Gastroesophageal sphincter (tissue), 4 donors: Measurements from ENCODE around the gene TF. TPM values are rescaled to one million over a fixed set of nuclear protein-coding genes. Genes with fewer than 3 reads are reported as not detected.

Source experiments
- ATAC-seq: fragments of 150-250 bp; one replicate; pipeline ENCODE4 v1.9.1; 2016; ENCODE audit warnings: mild to moderate bottlenecking, moderate library complexity
- H3K27ac ChIP-seq, 4 donors: fragments of 200-600 bp; sonication (generic) in 3 of 4; 1 replicate in 3 of 4; 2 replicates in 1 of 4; pipeline ENCODE4 v1.5.1; 2016 to 2019
- H3K27me3 ChIP-seq: fragments of 200-600 bp; sonication (generic); one replicate; pipeline ENCODE4 v1.5.1; 2019
- H3K36me3 ChIP-seq, 2 donors: fragments of 200-600 bp; sonication (generic); one replicate each; pipeline ENCODE4 v1.5.1; 2019; ENCODE audit warnings: control low read depth in 1 of 2
- H3K4me1 ChIP-seq, 3 donors: fragments of 200-600 bp; sonication (generic); 1 replicate in 2 of 3; 2 replicates in 1 of 3; pipeline ENCODE4 v1.5.1; 2016 to 2019; ENCODE audit warnings: control low read depth in 2 of 3
- H3K4me3 ChIP-seq, 2 donors: fragments of 200-600 bp; sonication (generic); one replicate each; pipeline ENCODE4 v1.5.1; 2019; ENCODE audit warnings: mild to moderate bottlenecking in 1 of 2, moderate library complexity in 1 of 2
- H3K9me3 ChIP-seq, 3 donors: fragments of 200-600 bp; sonication (generic); one replicate each; pipeline ENCODE4 v1.5.1; 2017 to 2019; ENCODE audit warnings: control low read depth in 2 of 3
- EP300 ChIP-seq: sonication (generic); formaldehyde crosslinking; IDR thresholded peaks from one replicate; pipeline ENCODE4 v1.6.1; 2017; ENCODE audit warnings: antibody characterized with exemption, mild to moderate bottlenecking
- POLR2A ChIP-seq, 2 donors: fragments of 450-650 bp; IDR thresholded peaks; one replicate each; pipeline ENCODE4 v1.6.1; 2017; ENCODE audit warnings: antibody characterized with exemption in 2 of 2, mild to moderate bottlenecking in 2 of 2, moderate library complexity in 1 of 2
- POLR2AphosphoS5 ChIP-seq: sonication (generic); formaldehyde crosslinking; IDR thresholded peaks from one replicate; pipeline ENCODE4 v1.6.1; 2017; ENCODE audit warnings: antibody characterized with exemption
- WGBS, 2 donors: methylation state at CpG; one replicate each; pipeline ENCODE4 v1.1.5; 2018; ENCODE audit warnings: low coverage in 1 of 2; 5-methylcytosine and 5-hydroxymethylcytosine counted together
- total RNA-seq, 4 donors: library from RNA; depleted of rRNA; stranded (reverse); fragments of >200 nt; gene quantifications; one replicate each; pipeline ENCODE4 v1.1.0, GENCODE V29; 2016
- TF ChIP-seq, protein P1 (sequence below), 4 experiments: fragments of 200-600 bp in 2 of 4; fragments of 450-650 bp in 2 of 4; sonication (generic) in 1 of 4; IDR thresholded peaks; one replicate each; pipeline ENCODE4 v1.5.1; 2017 to 2019; ENCODE audit warnings: antibody characterized with exemption in 4 of 4, mild to moderate bottlenecking in 2 of 4, moderate library complexity in 2 of 4

Gene TF
- total RNA-seq, 4 donors from 2014 or later, result 0.78 to 12.5 (median 1.2) TPM

DNA sequence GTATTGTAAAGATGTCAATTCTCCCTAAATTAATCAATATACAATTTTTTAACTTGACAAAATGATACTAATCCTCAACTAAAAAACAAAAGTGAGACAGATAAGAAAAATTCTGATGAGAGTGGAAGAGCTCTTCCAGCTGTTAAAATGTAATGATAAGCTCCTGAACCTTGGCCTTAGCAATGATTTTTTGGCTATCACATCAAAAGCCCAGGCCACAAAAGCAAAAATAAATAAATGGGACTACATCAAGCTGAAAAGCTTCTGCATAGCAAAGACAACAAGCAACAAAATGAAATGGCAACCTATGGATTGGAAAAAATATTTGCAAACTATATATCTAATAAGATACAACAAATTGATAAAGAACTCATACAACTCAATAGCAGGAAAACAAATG is 35.4 kb downstream of the TF start:
- ATAC-seq, result no peak

DNA sequence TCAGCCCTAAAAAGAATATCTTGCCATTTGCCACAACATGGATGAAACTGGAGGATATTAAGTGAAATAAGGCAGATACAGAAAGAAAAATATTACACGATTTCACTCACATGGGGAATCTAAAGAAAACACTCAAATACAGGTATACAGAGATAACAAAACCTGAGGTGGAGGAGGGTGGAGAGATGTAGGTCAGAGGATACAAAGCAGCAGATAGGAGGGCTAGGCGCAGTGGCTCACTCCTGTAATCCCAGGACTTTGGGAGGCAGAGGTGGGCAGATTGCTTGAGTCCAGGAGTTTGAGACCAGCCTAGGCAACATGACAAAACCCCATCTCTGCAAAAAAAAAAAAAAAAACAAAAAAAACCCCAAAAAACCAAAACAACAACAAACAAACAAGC is 36.3 kb downstream of the TF start:
- TF ChIP-seq, protein P1, sequence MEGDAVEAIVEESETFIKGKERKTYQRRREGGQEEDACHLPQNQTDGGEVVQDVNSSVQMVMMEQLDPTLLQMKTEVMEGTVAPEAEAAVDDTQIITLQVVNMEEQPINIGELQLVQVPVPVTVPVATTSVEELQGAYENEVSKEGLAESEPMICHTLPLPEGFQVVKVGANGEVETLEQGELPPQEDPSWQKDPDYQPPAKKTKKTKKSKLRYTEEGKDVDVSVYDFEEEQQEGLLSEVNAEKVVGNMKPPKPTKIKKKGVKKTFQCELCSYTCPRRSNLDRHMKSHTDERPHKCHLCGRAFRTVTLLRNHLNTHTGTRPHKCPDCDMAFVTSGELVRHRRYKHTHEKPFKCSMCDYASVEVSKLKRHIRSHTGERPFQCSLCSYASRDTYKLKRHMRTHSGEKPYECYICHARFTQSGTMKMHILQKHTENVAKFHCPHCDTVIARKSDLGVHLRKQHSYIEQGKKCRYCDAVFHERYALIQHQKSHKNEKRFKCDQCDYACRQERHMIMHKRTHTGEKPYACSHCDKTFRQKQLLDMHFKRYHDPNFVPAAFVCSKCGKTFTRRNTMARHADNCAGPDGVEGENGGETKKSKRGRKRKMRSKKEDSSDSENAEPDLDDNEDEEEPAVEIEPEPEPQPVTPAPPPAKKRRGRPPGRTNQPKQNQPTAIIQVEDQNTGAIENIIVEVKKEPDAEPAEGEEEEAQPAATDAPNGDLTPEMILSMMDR (IDR thresholded peaks at IDR 0.05), result no peak
- no peak for TF ChIP-seq POLR2A (IDR thresholded peaks at IDR 0.05)
- TF ChIP-seq POLR2AphosphoS5, result no peak
- no peak for TF ChIP-seq EP300
- no peak for ATAC-seq
- Histone ChIP-seq H3K4me1 (no peaks in the 10 kb centered on the region), H3K4me3 (no peak overlapping the region), H3K27ac (no peak overlapping the region), H3K9me3 (no peaks in the 10 kb centered on the region), H3K36me3 (no peaks in the 10 kb centered on the region), H3K27me3 (peaks cover 14% of the 10 kb centered on the region)
- WGBS, 2 donors, result 60 to 90% methylated on average over 1 to 2 of the region's 2 CpGs

More for the DNA sequence above, 35.4 kb downstream of the TF start:
- peaks cover 14% of the 10 kb centered on the region for H3K27me3 ChIP-seq
- no peak overlapping the region for H3K4me3 ChIP-seq
- H3K4me1 ChIP-seq, result no peaks in the 10 kb centered on the region
- no peaks in the 10 kb centered on the region for H3K36me3 ChIP-seq
- H3K27ac ChIP-seq, result no peak overlapping the region
- H3K9me3 ChIP-seq, result no peaks in the 10 kb centered on the region
- TF ChIP-seq POLR2AphosphoS5 (no peak), EP300 (no peak), POLR2A (IDR thresholded peaks at IDR 0.05) (no peak)
- TF ChIP-seq, protein P1 (IDR thresholded peaks at IDR 0.05), result no peak

- ATAC-seq, result no peak
- no peaks in the 10 kb centered on the region for H3K36me3 ChIP-seq
- H3K4me3 ChIP-seq, result no peak overlapping the region
- H3K27ac ChIP-seq, result no peak overlapping the region
- no peaks in the 10 kb centered on the region for H3K9me3 ChIP-seq
- TF ChIP-seq, protein P1 (IDR thresholded peaks at IDR 0.05), result no peak
- TF ChIP-seq POLR2A (IDR thresholded peaks at IDR 0.05) (no peak), POLR2AphosphoS5 (no peak), EP300 (no peak)
- H3K27me3 ChIP-seq, result peaks cover 14% of the 10 kb centered on the region
- H3K4me1 ChIP-seq, result no peaks in the 10 kb centered on the region
- WGBS, 2 donors, result 13% methylated on average over 15 of the region's 32 CpGs; no CpG with 5 or more reads in 1 of the 2 donors
These were observed 37.6 kb downstream of the TF start for GRCh38 chr3:133783762-133784161.

GRCh38 chr3:133788024-133788423 is 41.8 kb downstream of the TF start:
- TF ChIP-seq EP300, result no peak
- TF ChIP-seq, protein P1 (IDR thresholded peaks at IDR 0.05), result no peak
- no peak for TF ChIP-seq POLR2A (IDR thresholded peaks at IDR 0.05)
- no peak for TF ChIP-seq POLR2AphosphoS5
- no peak overlapping the region for H3K4me3 ChIP-seq
- peaks cover 0 to 5% (median 0%) of the 10 kb centered on the region in 3 donors for H3K9me3 ChIP-seq
- no peak overlapping the region for H3K27ac ChIP-seq
- H3K36me3 ChIP-seq, result no peaks in the 10 kb centered on the region
- ATAC-seq, result no peak
- peaks cover 7% of the 10 kb centered on the region for H3K27me3 ChIP-seq
- 65 to 78% methylated on average over 2 of the region's 2 CpGs for WGBS, 2 donors
- no peaks in the 10 kb centered on the region for H3K4me1 ChIP-seq

- no peaks in the 10 kb centered on the region for H3K36me3 ChIP-seq
- H3K27me3 ChIP-seq, result no peaks in the 10 kb centered on the region
- H3K4me3 ChIP-seq, result no peak overlapping the region
- no peak for ATAC-seq
- H3K9me3 ChIP-seq, result peaks cover 0 to 5% (median 0%) of the 10 kb centered on the region in 3 donors
- H3K4me1 ChIP-seq, result no peaks in the 10 kb centered on the region
- no peak overlapping the region for H3K27ac ChIP-seq
- no peak for TF ChIP-seq EP300
- no peak for TF ChIP-seq POLR2AphosphoS5
- TF ChIP-seq, protein P1 (IDR thresholded peaks at IDR 0.05), result no peak
- WGBS, 2 donors, result 48 to 68% methylated on average over 8 to 9 of the region's 9 CpGs
These were observed 46.1 kb downstream of the TF start for GRCh38 chr3:133792171-133792763.
